ENCODE measurements around the gene PLPP1. TPM values are rescaled to one million over a fixed set of nuclear protein-coding genes. Genes with fewer than 3 reads are reported as not detected.

Gene PLPP1
- total and polyA plus RNA-seq, 5 experiments from 2014 or later = 7.0 to 23.3 (median 11.7) TPM

DNA sequence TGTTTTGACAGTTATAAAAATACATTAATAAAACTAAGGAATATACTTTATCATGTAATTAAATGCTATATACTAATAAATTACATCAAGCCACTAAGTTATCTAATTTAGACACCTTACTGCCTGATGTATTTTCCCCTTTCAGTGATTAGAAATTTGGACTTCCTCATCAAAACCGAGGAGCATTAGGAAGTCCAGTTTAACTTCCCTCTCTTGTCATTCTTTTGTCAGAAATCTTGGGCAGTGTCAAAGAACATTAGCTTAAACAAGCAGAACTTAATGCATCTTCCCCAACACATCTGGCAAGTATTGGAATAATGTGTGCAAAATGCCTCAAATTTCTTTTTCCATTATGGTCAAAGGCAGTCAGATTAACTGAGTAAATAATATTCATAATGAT, 81.6 kb downstream of the PLPP1 start:
- no peak for DNase-seq
- H3K4me1 Mint-ChIP-seq = peaks cover 2 to 8% (median 6%) of the 10 kb centered on the region in 4 donors
- no peak for ATAC-seq
- no peaks in the 10 kb centered on the region for H3K9me3 Mint-ChIP-seq
- no peaks in the 10 kb centered on the region for H3K27me3 Mint-ChIP-seq
- peak overlapping the region in 1 of 10 donors; percentile 76 for H3K27ac Mint-ChIP-seq
- peaks cover 0 to 30% (median 10%) of the 10 kb centered on the region in 3 donors for H3K36me3 Mint-ChIP-seq
- no peak overlapping the region for H3K4me3 Mint-ChIP-seq
- POLR2A ChIA-PET = no interaction called here

GRCh38 chr5:55451976-55452375, 82.8 kb downstream of the PLPP1 start:
- Mint-ChIP-seq H3K36me3 (peaks cover 0 to 35% (median 13%) of the 10 kb centered on the region in 3 donors), H3K4me3 (no peak overlapping the region)
- ATAC-seq = no peak

GRCh38 chr5:55450050-55450765, 84.6 kb downstream of the PLPP1 start:
- Mint-ChIP-seq H3K4me3 (no peak overlapping the region), H3K9me3 (no peaks in the 10 kb centered on the region), H3K36me3 (peaks cover 0 to 36% (median 13%) of the 10 kb centered on the region in 3 donors), H3K4me1 (peaks cover 3 to 10% (median 6%) of the 10 kb centered on the region in 4 donors), H3K27me3 (no peaks in the 10 kb centered on the region), H3K27ac (no peak overlapping the region)
- DNase-seq (no peak), ATAC-seq (no peak)
- POLR2A ChIA-PET = no interaction called here

More at GRCh38 chr5:55451976-55452375, 82.8 kb downstream of the PLPP1 start:
- Mint-ChIP-seq H3K27me3 (no peaks in the 10 kb centered on the region), H3K4me1 (peaks cover 2 to 8% (median 6%) of the 10 kb centered on the region in 4 donors), H3K9me3 (no peaks in the 10 kb centered on the region), H3K27ac (peak overlapping the region in 2 of 10 donors; percentile 35 to 61)
- POLR2A ChIA-PET = no interaction called here
- no peak for DNase-seq

- Mint-ChIP-seq H3K4me3 (no peak overlapping the region), H3K27ac (no peak overlapping the region), H3K27me3 (no peaks in the 10 kb centered on the region), H3K9me3 (no peaks in the 10 kb centered on the region), H3K4me1 (peaks cover 1 to 11% (median 6%) of the 10 kb centered on the region in 4 donors), H3K36me3 (peaks cover 0 to 24% (median 4%) of the 10 kb centered on the region in 3 donors)
- POLR2A ChIA-PET = no interaction called here
- DNase-seq (no peak), ATAC-seq (no peak)
These were observed 88.0 kb downstream of the PLPP1 start for GRCh38 chr5:55446640-55447351.

DNA sequence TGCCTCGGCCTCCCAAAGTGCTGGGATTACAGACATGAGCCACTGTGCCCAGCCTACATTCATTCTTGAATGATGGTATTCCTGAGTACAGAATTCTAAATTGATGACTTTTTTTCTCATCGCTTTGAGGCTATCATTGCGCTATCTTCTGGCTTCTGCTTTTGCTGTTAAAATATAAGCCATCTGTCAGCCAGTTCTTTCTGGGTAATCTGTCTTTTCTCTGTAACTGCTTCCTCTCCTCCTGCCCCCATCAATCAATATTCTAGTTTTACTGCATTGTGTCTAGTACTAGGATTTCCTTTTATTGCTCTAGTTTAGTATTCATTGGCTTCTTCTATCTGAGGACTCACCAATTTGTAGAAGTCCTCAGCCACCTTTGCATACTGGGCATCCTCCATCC, 89.0 kb downstream of the PLPP1 start:
- Mint-ChIP-seq H3K27ac (no peak overlapping the region), H3K9me3 (no peaks in the 10 kb centered on the region), H3K4me1 (peaks cover 10 to 15% (median 13%) of the 10 kb centered on the region in 4 donors), H3K27me3 (no peaks in the 10 kb centered on the region), H3K36me3 (peaks cover 0 to 18% (median 4%) of the 10 kb centered on the region in 3 donors), H3K4me3 (no peak overlapping the region)
- ATAC-seq = no peak
- no peak for DNase-seq
- POLR2A ChIA-PET = no interaction called here

- Mint-ChIP-seq H3K36me3 (peaks cover 0 to 29% (median 1%) of the 10 kb centered on the region in 3 donors), H3K9me3 (no peaks in the 10 kb centered on the region), H3K27me3 (no peaks in the 10 kb centered on the region), H3K4me1 (peaks cover 11 to 27% (median 22%) of the 10 kb centered on the region in 4 donors), H3K4me3 (no peak overlapping the region), H3K27ac (peak overlapping the region in 6 of 10 donors; percentile 15 to 81 (median 70))
- ATAC-seq (no peak), DNase-seq (no peak)
- POLR2A ChIA-PET = interaction anchor here (0.6 kb wide), 1 partner anchor 118 kb away, joined by 3 read pairs; no protein-coding TSS in a partner anchor
These were observed 92.8 kb downstream of the PLPP1 start for GRCh38 chr5:55441954-55442353.

- Mint-ChIP-seq H3K27ac (peak overlapping the region in 9 of 10 donors; percentile 20 to 83 (median 70)), H3K4me3 (no peak overlapping the region), H3K9me3 (peaks cover 0 to 5% (median 2%) of the 10 kb centered on the region in 9 donors), H3K36me3 (peaks cover 3 to 29% (median 7%) of the 10 kb centered on the region in 3 donors), H3K27me3 (no peaks in the 10 kb centered on the region), H3K4me1 (peaks cover 11 to 27% (median 22%) of the 10 kb centered on the region in 4 donors)
- POLR2A ChIA-PET = interaction anchor here (0.5 to 1.0 kb wide), 2 partner anchors 155 to 209 kb away, joined by 3 to 4 read pairs; no protein-coding TSS in a partner anchor
- DNase-seq = no peak
- ATAC-seq = peak in 1 of 2 donors; percentile 45
These were observed 93.5 kb downstream of the PLPP1 start for GRCh38 chr5:55441107-55441771.

DNA sequence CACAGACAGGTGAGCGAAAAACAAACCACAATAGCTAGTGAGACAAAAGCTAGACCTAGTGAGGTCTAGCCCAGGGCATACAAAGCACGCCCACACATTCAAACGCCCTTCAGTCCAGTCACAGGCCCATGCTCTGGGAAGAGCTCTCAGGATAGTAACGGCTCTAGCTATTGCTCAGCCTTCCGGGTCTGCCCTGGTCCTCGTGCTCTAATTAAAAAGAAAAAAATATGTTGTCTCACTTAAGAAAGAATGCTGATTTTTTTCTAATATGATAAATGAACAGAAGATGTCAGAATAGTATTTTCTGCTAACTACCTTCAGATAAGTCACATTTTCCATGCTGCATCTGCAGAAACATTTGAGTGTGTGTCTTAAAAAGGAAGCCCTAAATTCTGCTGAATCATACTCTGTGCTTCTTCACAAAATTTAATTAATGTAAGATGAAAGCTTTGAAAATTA, 94.5 kb downstream of the PLPP1 start:
- Mint-ChIP-seq H3K4me3 (no peak overlapping the region), H3K36me3 (peaks cover 13 to 40% (median 17%) of the 10 kb centered on the region in 3 donors), H3K27ac (peak overlapping the region in 8 of 10 donors; percentile 18 to 83 (median 44)), H3K4me1 (peaks cover 9 to 26% (median 22%) of the 10 kb centered on the region in 4 donors), H3K27me3 (no peaks in the 10 kb centered on the region), H3K9me3 (peaks cover under 1 to 13% (median 9%) of the 10 kb centered on the region in 9 donors)
- DNase-seq (no peak), ATAC-seq (no peak)
- POLR2A ChIA-PET = interaction anchor here (1.0 kb wide), 1 partner anchor 210 kb away, joined by 3 read pairs; no protein-coding TSS in a partner anchor

- H3K4me1 Mint-ChIP-seq = peaks cover 9 to 24% (median 22%) of the 10 kb centered on the region in 4 donors
- H3K27ac Mint-ChIP-seq = peak overlapping the region in 8 of 10 donors; percentile 18 to 83 (median 60)
- H3K9me3 Mint-ChIP-seq = peaks cover 3 to 25% (median 22%) of the 10 kb centered on the region in 9 donors
- peaks cover 25 to 50% (median 29%) of the 10 kb centered on the region in 3 donors for H3K36me3 Mint-ChIP-seq
- H3K27me3 Mint-ChIP-seq = no peaks in the 10 kb centered on the region
- DNase-seq (no peak), ATAC-seq (no peak)
- POLR2A ChIA-PET = no interaction called here
- no peak overlapping the region for H3K4me3 Mint-ChIP-seq
These were observed 95.8 kb downstream of the PLPP1 start for GRCh38 chr5:55438998-55439397.

- Mint-ChIP-seq H3K9me3 (peaks cover 3 to 33% (median 24%) of the 10 kb centered on the region in 9 donors), H3K4me1 (peaks cover 9 to 24% (median 22%) of the 10 kb centered on the region in 4 donors), H3K27ac (peak overlapping the region in 6 of 10 donors; percentile 2 to 57 (median 21)), H3K27me3 (no peaks in the 10 kb centered on the region), H3K4me3 (no peak overlapping the region), H3K36me3 (peaks cover 26 to 52% (median 32%) of the 10 kb centered on the region in 3 donors)
- no peak for DNase-seq
- ATAC-seq = no peak
- POLR2A ChIA-PET = no interaction called here
These were observed 96.9 kb downstream of the PLPP1 start for GRCh38 chr5:55437859-55438206.

DNA sequence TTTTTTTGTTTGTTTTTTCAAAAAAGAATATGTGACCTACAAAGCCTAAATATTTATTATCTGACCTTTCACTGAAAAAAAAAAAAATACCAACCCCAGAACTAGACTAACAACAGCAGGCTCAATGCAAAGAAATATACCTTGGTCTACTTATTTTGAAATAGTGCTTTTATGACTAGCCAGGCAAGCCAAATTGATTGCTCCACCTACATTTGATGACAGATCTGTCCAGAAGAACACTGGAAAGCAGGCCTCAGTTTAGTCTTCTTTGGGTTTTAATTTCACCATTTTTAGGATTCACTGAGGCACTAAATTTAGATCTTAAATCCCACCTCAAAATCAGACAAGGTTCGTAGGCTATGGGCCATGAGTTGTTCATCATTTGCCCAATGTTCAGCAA, 97.3 kb downstream of the PLPP1 start:
- Mint-ChIP-seq H3K4me3 (no peak overlapping the region), H3K9me3 (peaks cover 6 to 37% (median 28%) of the 10 kb centered on the region in 9 donors), H3K27me3 (no peaks in the 10 kb centered on the region), H3K27ac (peak overlapping the region in 7 of 10 donors; percentile 2 to 57 (median 29)), H3K4me1 (peaks cover 7 to 22% (median 21%) of the 10 kb centered on the region in 4 donors), H3K36me3 (peaks cover 30 to 56% (median 36%) of the 10 kb centered on the region in 3 donors)
- ATAC-seq (no peak), DNase-seq (no peak)
- POLR2A ChIA-PET = no interaction called here

DNA sequence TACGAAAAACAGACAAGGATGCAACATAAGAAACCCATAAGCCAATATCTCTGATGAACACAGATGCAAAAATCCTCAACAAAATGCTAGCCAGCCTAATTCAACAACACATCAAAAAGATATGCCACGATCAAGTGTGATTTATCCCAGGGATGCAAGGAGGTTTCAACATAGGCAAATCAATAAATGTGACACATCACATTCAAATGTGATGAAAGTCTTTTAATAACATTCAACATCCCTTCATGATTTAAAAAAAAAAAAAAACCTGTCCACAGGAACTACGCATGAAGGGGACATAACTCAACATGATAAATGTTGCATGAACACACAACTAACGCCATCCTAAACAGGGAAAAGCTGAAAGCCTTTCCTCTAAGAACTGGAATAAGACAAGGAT, 102.2 kb downstream of the PLPP1 start:
- peaks cover 62 to 82% (median 78%) of the 10 kb centered on the region in 3 donors for H3K36me3 Mint-ChIP-seq
- peaks cover 0 to 2% (median 0%) of the 10 kb centered on the region in 4 donors for H3K4me1 Mint-ChIP-seq
- no peak overlapping the region for H3K27ac Mint-ChIP-seq
- peaks cover 15 to 66% (median 52%) of the 10 kb centered on the region in 9 donors for H3K9me3 Mint-ChIP-seq
- peak overlapping the region in 1 of 10 donors; percentile 32 for H3K4me3 Mint-ChIP-seq
- H3K27me3 Mint-ChIP-seq = no peaks in the 10 kb centered on the region
- POLR2A ChIA-PET = no interaction called here
- no peak for ATAC-seq
- no peak for DNase-seq

All from naive thymus-derived CD8-positive, alpha-beta T cell (primary cell).